Breast epithelium (tissue), 3 donors: Measurements from ENCODE around the gene EPB41.

Experiments used
- POLR2A ChIP-seq: fragments of 450-650 bp; IDR thresholded peaks from one replicate; pipeline ENCODE4 v1.6.1; 2016; ENCODE audit warnings: antibody characterized with exemption, mild to moderate bottlenecking, moderate library complexity
- POLR2AphosphoS5 ChIP-seq, 3 donors: sonication (generic); formaldehyde crosslinking; IDR thresholded peaks; one replicate each; pipeline ENCODE4 v1.6.1; 2017; ENCODE audit warnings: antibody characterized with exemption in 3 of 3
- TF ChIP-seq, protein P1 (sequence below), 3 donors: fragments of 450-650 bp; IDR thresholded peaks; one replicate each; pipeline ENCODE4 v1.5.1; 2016 to 2017; ENCODE audit warnings: antibody characterized with exemption in 3 of 3, mild to moderate bottlenecking in 3 of 3, moderate library complexity in 3 of 3

DNA sequence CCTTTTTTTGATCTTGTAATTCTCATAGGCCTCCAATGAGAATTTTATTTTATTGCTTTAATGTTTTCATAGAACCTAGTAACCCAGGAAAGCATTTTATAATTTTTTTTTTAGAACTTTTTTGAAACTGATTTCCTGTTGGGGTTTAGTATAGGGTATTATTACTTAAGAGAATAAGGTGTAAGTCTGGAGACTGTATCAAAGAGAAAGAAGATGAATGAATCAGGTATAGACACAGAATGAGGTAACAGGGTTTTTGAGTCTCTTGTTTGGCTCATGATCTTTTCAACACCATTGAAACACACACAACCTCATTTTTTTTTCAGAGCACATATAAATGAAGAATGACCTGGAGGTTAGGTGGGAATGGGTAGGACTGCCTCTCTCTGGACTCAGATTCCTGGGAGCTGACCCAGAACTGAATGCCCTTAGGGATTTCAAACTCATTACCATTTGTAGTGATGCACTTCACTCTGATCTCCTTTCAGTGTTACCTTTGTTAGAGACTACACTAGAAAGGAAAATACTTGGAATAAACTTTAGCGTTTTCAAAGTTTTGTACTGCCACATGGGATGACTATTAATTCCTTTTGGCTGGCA, 51.0 kb downstream of the EPB41 start:
- TF ChIP-seq, protein P1, sequence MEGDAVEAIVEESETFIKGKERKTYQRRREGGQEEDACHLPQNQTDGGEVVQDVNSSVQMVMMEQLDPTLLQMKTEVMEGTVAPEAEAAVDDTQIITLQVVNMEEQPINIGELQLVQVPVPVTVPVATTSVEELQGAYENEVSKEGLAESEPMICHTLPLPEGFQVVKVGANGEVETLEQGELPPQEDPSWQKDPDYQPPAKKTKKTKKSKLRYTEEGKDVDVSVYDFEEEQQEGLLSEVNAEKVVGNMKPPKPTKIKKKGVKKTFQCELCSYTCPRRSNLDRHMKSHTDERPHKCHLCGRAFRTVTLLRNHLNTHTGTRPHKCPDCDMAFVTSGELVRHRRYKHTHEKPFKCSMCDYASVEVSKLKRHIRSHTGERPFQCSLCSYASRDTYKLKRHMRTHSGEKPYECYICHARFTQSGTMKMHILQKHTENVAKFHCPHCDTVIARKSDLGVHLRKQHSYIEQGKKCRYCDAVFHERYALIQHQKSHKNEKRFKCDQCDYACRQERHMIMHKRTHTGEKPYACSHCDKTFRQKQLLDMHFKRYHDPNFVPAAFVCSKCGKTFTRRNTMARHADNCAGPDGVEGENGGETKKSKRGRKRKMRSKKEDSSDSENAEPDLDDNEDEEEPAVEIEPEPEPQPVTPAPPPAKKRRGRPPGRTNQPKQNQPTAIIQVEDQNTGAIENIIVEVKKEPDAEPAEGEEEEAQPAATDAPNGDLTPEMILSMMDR (IDR thresholded peaks at IDR 0.05) = no peak
- TF ChIP-seq POLR2AphosphoS5 (IDR thresholded peaks at IDR 0.05) (no peak), POLR2A (no peak)
